Keratinocyte (primary cell): Measurements from ENCODE around the gene PSMF1. TPM values are rescaled to one million over a fixed set of nuclear protein-coding genes. Genes with fewer than 3 reads are reported as not detected.

ENCODE experiments used
- DNase-seq: peaks from one replicate; pipeline ENCODE4 v3.0.0-alpha.2; 2011; ENCODE audit warnings: low read depth, missing footprints, low spot score
- FAIRE-seq: peaks from 2 replicates; lab custom pipeline; 2011; peaks lifted over from hg19 to GRCh38; lab: Jason Lieb, UNC
- H2AFZ ChIP-seq: 2 replicates; pipeline ENCODE4 v1.6.0; 2012; ENCODE audit warnings: low read length, control low read depth, inconsistent platforms; ENCODE audit not compliant: control insufficient read depth
- H3K27ac ChIP-seq: 2 replicates; pipeline ENCODE4 v1.5.1; 2011; ENCODE audit warnings: low read length; ENCODE audit not compliant: control insufficient read depth, insufficient read depth
- H3K27me3 ChIP-seq: 3 replicates; pipeline ENCODE4 v1.6.0; 2011; ENCODE audit warnings: low read length; ENCODE audit not compliant: control insufficient read depth, insufficient read depth; ENCODE audit errors: extremely low read depth
- H3K36me3 ChIP-seq, 2 experiments: 2 replicates in 1 of 2; 3 replicates in 1 of 2; pipeline ENCODE4 v1.5.1; 2011; ENCODE audit warnings: low read length in 2 of 2, mild to moderate bottlenecking in 1 of 2; ENCODE audit not compliant: control insufficient read depth in 2 of 2, insufficient read depth in 2 of 2; ENCODE audit errors: extremely low read depth in 1 of 2
- H3K4me1 ChIP-seq: 3 replicates; pipeline ENCODE4 v1.5.1; 2011; ENCODE audit warnings: low read length; ENCODE audit not compliant: control insufficient read depth, insufficient read depth; ENCODE audit errors: extremely low read depth
- H3K4me2 ChIP-seq: 3 replicates; pipeline ENCODE4 v1.6.0; 2011; ENCODE audit warnings: low read depth, low read length; ENCODE audit not compliant: control insufficient read depth, insufficient read depth; ENCODE audit errors: extremely low read depth
- H3K4me3 ChIP-seq, 3 experiments: fragments of 200-600 bp in 1 of 3; sonication (generic) in 1 of 3; 2 replicates in 2 of 3; 3 replicates in 1 of 3; pipeline ENCODE4 v1.5.1; 2011 to 2016; ENCODE audit warnings: low read length in 3 of 3, mild to moderate bottlenecking in 3 of 3, control low read depth in 2 of 3, inconsistent platforms in 1 of 3, low read depth in 1 of 3, mixed read lengths in 1 of 3, mixed run types in 1 of 3, moderate library complexity in 1 of 3; ENCODE audit not compliant: control insufficient read depth in 2 of 3, insufficient read depth in 2 of 3; ENCODE audit errors: extremely low read depth in 1 of 3
- H3K79me2 ChIP-seq: 2 replicates; pipeline ENCODE4 v1.6.0; 2012; ENCODE audit warnings: low read length; ENCODE audit not compliant: control insufficient read depth, insufficient read depth
- H3K9ac ChIP-seq: 3 replicates; pipeline ENCODE4 v1.6.0; 2011; ENCODE audit warnings: low read length; ENCODE audit not compliant: control insufficient read depth, insufficient read depth; ENCODE audit errors: extremely low read depth
- H3K9me1 ChIP-seq: 3 replicates; pipeline ENCODE4 v1.6.0; 2011; ENCODE audit warnings: low read length; ENCODE audit not compliant: control insufficient read depth, insufficient read depth; ENCODE audit errors: extremely low read depth
- H3K9me3 ChIP-seq: 2 replicates; pipeline ENCODE4 v1.5.1; 2012; ENCODE audit warnings: low read depth, low read length; ENCODE audit not compliant: control insufficient read depth
- H4K20me1 ChIP-seq: 3 replicates; pipeline ENCODE4 v1.6.0; 2011; ENCODE audit warnings: low read length; ENCODE audit not compliant: control insufficient read depth, insufficient read depth; ENCODE audit errors: extremely low read depth
- EZH2 ChIP-seq: IDR thresholded peaks from one replicate; pipeline ENCODE4 v1.6.1; 2012; ENCODE audit warnings: inconsistent platforms, mild to moderate bottlenecking, low read length, moderate library complexity
- dilution Hi-C: fragments of 300-500 bp; cut with MboI; formaldehyde crosslinking; loops from one replicate; pipeline ENCODE4 v1.7.0; 2020; ENCODE audit warnings: low sequenced_read_pairs; ENCODE audit not compliant: extremely low pct_ligation_motif_present
- polyA minus RNA-seq, 3 experiments: library from RNA; depleted of rRNA, polyadenylated mRNA; stranded (reverse); fragments of >200 nt; gene quantifications; 1 replicate in 1 of 3; 2 replicates in 1 of 3; 3 replicates in 1 of 3; pipeline ENCODE4 v1.2.3, GENCODE V29; 2011
- polyA plus RNA-seq, 5 experiments: library from polyadenylated mRNA; depleted of rRNA in 3 of 5; stranded (reverse) in 3 of 5; stranded (forward) in 1 of 5; unstranded in 1 of 5; fragments of >200 nt; gene quantifications; 1 replicate in 1 of 5; 2 replicates in 3 of 5; 3 replicates in 1 of 5; pipeline versions ENCODE4 v1.2.1 to v1.2.3, GENCODE V29; 2011 to 2012; ENCODE audit warnings: missing spikeins in 2 of 5, low read depth in 1 of 5, low replicate concordance in 1 of 5
- TF ChIP-seq, protein P1 (sequence below), 3 experiments: IDR thresholded peaks in 1 of 3; conservative IDR thresholded peaks in 1 of 3; optimal IDR thresholded peaks in 1 of 3; 2 replicates in 2 of 3; 3 replicates in 1 of 3; pipeline versions ENCODE3 to v1.5.1; 2011; ENCODE audit warnings: low read length in 3 of 3, mild to moderate bottlenecking in 3 of 3, moderate library complexity in 2 of 3, control low read depth in 1 of 3, inconsistent platforms in 1 of 3; ENCODE audit not compliant: insufficient read depth in 2 of 3; ENCODE audit errors: extremely low read depth in 1 of 3

PSMF1 gene, protein sequence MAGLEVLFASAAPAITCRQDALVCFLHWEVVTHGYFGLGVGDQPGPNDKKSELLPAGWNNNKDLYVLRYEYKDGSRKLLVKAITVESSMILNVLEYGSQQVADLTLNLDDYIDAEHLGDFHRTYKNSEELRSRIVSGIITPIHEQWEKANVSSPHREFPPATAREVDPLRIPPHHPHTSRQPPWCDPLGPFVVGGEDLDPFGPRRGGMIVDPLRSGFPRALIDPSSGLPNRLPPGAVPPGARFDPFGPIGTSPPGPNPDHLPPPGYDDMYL
- polyA plus RNA-seq, result 32.0 to 269 TPM (median 58.5 TPM) in 3 replicates
- polyA plus RNA-seq (2011; ENCODE audit: low read depth), result 47.0 TPM
- 178 and 215 TPM in 2 replicates for polyA plus RNA-seq (2011; cell fraction: cytosol; rRNA removed)
- polyA plus RNA-seq (2011; cell fraction: nucleus; rRNA removed), result 165 and 190 TPM in 2 replicates
- 136 and 175 TPM in 2 replicates for polyA plus RNA-seq (2012; ENCODE audit: low replicate concordance)
- polyA minus RNA-seq, result 55.5 to 139 TPM (median 102 TPM) in 3 replicates
- 67.3 TPM for polyA minus RNA-seq (2011; cell fraction: cytosol; rRNA and poly(A)+ RNA removed)
- polyA minus RNA-seq (2011; cell fraction: nucleus; rRNA and poly(A)+ RNA removed), result 22.7 and 47.0 TPM in 2 replicates

DNA sequence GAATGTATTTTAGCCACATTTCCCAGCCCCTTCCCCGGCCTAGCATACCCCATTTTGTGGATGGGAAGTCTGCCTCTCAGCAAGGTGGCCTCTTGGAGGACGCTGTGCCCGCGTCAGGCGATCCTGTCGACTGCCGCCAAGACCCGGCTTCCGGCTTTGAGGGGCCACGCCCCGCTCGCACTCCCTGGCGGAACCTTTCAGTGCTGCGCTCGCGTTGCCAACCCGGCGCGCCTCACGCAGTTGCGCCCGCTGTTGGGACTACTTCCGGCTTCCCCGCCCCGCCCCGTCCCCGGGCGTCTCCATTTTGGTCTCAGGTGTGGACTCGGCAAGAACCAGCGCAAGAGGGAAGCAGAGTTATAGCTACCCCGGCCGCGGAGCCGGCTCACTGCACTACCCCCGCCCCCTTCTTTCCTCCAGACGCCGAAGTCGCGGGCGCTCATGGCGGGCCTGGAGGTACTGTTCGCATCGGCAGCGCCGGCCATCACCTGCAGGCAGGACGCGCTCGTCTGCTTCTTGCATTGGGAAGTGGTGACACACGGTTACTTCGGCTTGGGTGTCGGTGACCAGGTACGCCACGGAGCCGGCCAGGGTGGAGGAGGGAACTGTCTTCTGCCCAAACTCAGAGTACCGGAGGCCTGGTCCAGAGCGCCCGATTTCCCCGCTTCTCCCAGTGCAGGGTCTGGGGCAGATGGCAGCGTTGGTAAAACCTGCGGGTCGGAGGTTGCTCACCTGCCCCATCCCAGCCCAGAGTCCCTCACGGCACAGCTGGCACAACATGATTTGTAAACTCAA is at the start of gene PSMF1:
TSS of gene PSMF1 (plus strand) at position 267 of the 792 bp plus-strand sequence. CDS start at position 439, 172 bp downstream.
- Histone ChIP-seq H3K4me3 (peak within 1 kb of the TSS; percentile 90 to 99 (median 99)), H3K27me3 (no peaks in the 10 kb centered on the region), H3K4me2 (peak within 1 kb of the TSS; percentile 96), H3K27ac (peak within 1 kb of the TSS; percentile 83), H3K36me3 (peaks cover 2 to 17% of the 10 kb centered on the region in 2 experiments), H3K9me1 (peaks cover 4% of the 10 kb centered on the region), H3K79me2 (peaks cover 50% of the 10 kb centered on the region), H2AFZ (peak within 1 kb of the TSS; percentile 96), H3K4me1 (peaks cover 33% of the 10 kb centered on the region), H4K20me1 (peaks cover 6% of the 10 kb centered on the region), H3K9me3 (no peaks in the 10 kb centered on the region), H3K9ac (peak within 1 kb of the TSS; percentile 93)
- peak; percentile 33 for DNase-seq
- TF ChIP-seq, protein P1, sequence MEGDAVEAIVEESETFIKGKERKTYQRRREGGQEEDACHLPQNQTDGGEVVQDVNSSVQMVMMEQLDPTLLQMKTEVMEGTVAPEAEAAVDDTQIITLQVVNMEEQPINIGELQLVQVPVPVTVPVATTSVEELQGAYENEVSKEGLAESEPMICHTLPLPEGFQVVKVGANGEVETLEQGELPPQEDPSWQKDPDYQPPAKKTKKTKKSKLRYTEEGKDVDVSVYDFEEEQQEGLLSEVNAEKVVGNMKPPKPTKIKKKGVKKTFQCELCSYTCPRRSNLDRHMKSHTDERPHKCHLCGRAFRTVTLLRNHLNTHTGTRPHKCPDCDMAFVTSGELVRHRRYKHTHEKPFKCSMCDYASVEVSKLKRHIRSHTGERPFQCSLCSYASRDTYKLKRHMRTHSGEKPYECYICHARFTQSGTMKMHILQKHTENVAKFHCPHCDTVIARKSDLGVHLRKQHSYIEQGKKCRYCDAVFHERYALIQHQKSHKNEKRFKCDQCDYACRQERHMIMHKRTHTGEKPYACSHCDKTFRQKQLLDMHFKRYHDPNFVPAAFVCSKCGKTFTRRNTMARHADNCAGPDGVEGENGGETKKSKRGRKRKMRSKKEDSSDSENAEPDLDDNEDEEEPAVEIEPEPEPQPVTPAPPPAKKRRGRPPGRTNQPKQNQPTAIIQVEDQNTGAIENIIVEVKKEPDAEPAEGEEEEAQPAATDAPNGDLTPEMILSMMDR (optimal IDR thresholded peaks at IDR 0.05 in 1 of 3, IDR thresholded peaks at IDR 0.05 in 1 of 3, conservative IDR thresholded peaks at IDR 0.05 in 1 of 3; ENCODE audit: extremely low read depth in 1 of 3, insufficient read depth in 2 of 3, low read length in 3 of 3), result no peak
- TF ChIP-seq EZH2, result no peak
- dilution Hi-C loops, result no loop called here
- no peak for FAIRE-seq

DNA sequence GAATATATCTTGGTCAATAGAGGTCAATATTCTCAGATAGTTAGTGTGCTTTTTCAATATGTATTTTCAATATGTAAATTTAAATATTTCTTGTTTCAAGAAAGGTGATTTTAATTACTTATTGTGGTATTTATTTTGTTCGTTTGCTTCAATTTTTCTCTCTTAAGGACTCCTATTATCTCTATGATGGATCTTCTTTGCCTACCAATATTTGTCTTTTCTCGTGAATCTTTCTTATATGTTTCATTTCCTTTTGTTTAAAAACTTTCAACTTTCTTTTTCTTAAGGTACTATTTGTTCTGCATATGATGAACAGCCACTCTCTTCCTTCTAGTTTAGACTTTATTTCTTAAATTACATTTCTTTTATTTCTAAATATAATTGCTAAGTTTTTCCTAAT is 46.1 kb upstream of the PSMF1 start:
- Histone ChIP-seq H3K27me3 (no peaks in the 10 kb centered on the region), H3K9me1 (no peaks in the 10 kb centered on the region), H3K9ac (no peak overlapping the region), H3K9me3 (no peaks in the 10 kb centered on the region), H3K36me3 (no peaks in the 10 kb centered on the region), H3K27ac (no peak overlapping the region), H3K79me2 (no peaks in the 10 kb centered on the region), H3K4me2 (no peak overlapping the region), H2AFZ (no peak overlapping the region), H3K4me1 (no peaks in the 10 kb centered on the region), H4K20me1 (no peaks in the 10 kb centered on the region), H3K4me3 (no peak overlapping the region)
- no peak for FAIRE-seq
- TF ChIP-seq EZH2, result no peak
- TF ChIP-seq, protein P1 (optimal IDR thresholded peaks at IDR 0.05 in 1 of 3, IDR thresholded peaks at IDR 0.05 in 1 of 3, conservative IDR thresholded peaks at IDR 0.05 in 1 of 3; ENCODE audit: extremely low read depth in 1 of 3, insufficient read depth in 2 of 3, low read length in 3 of 3), result no peak
- no peak for DNase-seq
- dilution Hi-C loops, result no loop called here
